ENCODE measurements around the gene SPON2. TPM values are rescaled to one million over a fixed set of nuclear protein-coding genes. Genes with fewer than 3 reads are reported as not detected.

The SPON2 gene
- total RNA-seq, 1 experiment from 2014 or later, result 6.6 TPM

DNA sequence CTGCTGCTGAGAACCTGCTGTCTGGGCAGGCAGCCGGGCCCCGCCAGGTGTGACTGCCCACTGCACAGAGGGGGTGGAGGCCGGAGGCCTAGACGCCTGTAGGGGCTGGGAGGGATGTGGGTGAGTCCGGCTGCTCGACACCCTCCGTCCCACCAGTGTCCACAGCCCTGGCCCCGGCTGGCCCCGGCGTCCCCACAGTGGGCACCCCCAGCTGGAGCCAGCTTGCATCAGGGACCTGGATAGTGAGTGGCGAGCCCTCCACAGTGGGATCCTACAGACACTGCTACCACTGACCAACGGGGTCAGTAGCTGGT lies 34.7 kb upstream of the SPON2 start:
- ChIA-PET POLR2A (no interaction called here), CTCF (no interaction called here)
- Mint-ChIP-seq H3K36me3 (peaks cover 2% of the 10 kb centered on the region; the same call in 1 of the 2 replicates), H3K4me3 (no peak overlapping the region), H3K4me1 (no peaks in the 10 kb centered on the region), H3K9me3 (no peaks in the 10 kb centered on the region), H3K27me3 (ENCODE audit: low read depth) (no peaks in the 10 kb centered on the region), H3K27ac (no peak overlapping the region)
- DNase-seq (ENCODE audit: low spot score) (peak; percentile 8), ATAC-seq (no peak)
- TF ChIP-seq, protein P1, sequence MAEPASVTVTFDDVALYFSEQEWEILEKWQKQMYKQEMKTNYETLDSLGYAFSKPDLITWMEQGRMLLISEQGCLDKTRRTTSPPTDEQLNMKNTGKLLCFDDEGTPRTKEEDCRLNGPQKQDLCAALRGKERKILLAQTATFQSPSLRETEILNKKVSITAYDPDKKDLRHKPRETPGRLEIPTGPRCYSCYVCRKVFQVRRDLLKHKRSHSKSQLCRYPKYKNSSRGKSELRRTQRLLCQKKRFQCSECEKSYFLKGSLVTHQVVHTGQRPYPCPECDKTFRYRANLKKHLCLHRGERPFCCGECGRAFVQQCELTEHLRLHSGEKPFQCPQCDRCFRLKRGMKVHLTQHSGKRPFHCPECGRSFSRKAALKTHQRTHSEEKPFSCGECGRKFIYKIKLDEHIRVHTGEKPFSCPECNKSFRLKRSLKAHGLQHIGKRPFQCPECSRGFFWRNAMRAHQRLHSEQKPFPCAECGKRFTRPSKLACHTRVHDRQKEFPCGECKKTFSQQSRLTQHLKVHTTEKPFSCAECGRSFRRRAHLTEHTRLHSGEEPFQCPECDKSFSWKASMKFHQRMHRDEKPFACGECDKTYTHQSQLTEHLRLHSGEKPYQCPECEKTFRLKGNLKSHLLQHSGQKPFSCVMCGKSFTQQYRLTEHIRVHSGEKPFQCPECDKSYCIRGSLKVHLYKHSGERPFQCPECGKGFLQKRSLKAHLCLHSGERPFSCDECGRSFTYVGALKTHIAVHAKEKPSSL (CRISPR knock-in tag; conservative IDR thresholded peaks at IDR 0.05), result no peak
- TF ChIP-seq, protein P2, sequence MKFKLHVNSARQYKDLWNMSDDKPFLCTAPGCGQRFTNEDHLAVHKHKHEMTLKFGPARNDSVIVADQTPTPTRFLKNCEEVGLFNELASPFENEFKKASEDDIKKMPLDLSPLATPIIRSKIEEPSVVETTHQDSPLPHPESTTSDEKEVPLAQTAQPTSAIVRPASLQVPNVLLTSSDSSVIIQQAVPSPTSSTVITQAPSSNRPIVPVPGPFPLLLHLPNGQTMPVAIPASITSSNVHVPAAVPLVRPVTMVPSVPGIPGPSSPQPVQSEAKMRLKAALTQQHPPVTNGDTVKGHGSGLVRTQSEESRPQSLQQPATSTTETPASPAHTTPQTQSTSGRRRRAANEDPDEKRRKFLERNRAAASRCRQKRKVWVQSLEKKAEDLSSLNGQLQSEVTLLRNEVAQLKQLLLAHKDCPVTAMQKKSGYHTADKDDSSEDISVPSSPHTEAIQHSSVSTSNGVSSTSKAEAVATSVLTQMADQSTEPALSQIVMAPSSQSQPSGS (CRISPR knock-in tag; IDR thresholded peaks at IDR 0.05; ENCODE audit: borderline replicate concordance, low read depth), result no peak
- TF ChIP-seq SP1 (CRISPR knock-in tag; conservative IDR thresholded peaks at IDR 0.05), result no peak
- no peak for TF ChIP-seq CREM (CRISPR knock-in tag; IDR thresholded peaks at IDR 0.05)

DNA sequence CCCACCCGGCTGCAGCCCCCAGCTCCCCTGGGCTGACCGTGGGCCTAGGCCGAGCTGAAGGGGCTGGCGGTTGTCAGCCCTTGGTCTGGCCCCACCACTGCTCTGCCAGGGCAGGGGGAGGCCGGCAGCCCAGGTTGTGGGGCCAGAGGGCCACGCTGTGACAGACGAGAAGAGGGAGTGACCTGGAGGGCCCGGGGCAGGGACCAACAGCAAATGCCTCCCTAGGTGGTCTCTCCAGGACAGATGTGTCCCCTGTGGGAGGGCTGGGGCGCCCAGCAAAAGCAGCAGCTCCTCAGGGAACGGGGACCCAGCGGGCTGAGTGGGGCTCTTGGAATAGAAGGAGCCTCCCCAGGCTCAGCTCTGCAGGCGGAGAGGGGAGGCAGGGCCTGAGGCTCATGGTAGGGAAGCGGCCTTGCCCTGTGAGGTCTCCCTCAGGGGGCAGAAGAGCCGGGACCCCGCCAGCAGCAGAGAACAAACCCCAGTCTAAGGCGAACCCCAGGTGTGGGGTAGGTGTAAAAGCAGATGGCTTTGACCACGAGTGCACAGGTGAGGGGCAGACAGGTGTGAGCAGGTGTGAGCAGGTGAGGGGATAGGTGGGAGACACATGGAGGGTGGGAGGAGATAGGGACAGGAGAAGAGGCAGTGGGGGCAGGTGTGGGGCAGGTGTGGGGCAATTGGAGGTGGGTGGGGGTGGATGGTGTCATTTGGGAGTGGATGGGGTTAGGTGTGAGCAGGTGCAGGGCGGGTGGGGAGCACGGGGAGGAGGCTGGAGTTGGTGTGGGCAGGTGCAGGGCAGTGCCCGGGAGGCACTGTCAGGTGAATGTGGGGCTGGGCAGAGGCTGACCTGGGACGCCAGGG lies 34.1 kb upstream of the SPON2 start:
- Mint-ChIP-seq H3K9me3 (no peaks in the 10 kb centered on the region), H3K4me3 (no peak overlapping the region), H3K4me1 (no peaks in the 10 kb centered on the region), H3K36me3 (peaks cover 2% of the 10 kb centered on the region; the same call in 1 of the 2 replicates), H3K27me3 (ENCODE audit: low read depth) (no peaks in the 10 kb centered on the region), H3K27ac (no peak overlapping the region)
- ATAC-seq (no peak), DNase-seq (ENCODE audit: low spot score) (peak; percentile 8)
- CTCF ChIA-PET, result no interaction called here
- no peak for TF ChIP-seq ZNF416 (CRISPR knock-in tag; IDR thresholded peaks at IDR 0.05)
- no peak for TF ChIP-seq MYBL2 (CRISPR knock-in tag; IDR thresholded peaks at IDR 0.05)
- TF ChIP-seq TEAD4 (CRISPR knock-in tag; IDR thresholded peaks at IDR 0.05), result no peak
- TF ChIP-seq, protein P3, sequence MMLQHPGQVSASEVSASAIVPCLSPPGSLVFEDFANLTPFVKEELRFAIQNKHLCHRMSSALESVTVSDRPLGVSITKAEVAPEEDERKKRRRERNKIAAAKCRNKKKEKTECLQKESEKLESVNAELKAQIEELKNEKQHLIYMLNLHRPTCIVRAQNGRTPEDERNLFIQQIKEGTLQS (CRISPR knock-in tag; conservative IDR thresholded peaks at IDR 0.05), result no peak
- no peak for TF ChIP-seq NR2C2 (CRISPR knock-in tag; IDR thresholded peaks at IDR 0.05)
- TF ChIP-seq, protein P4, sequence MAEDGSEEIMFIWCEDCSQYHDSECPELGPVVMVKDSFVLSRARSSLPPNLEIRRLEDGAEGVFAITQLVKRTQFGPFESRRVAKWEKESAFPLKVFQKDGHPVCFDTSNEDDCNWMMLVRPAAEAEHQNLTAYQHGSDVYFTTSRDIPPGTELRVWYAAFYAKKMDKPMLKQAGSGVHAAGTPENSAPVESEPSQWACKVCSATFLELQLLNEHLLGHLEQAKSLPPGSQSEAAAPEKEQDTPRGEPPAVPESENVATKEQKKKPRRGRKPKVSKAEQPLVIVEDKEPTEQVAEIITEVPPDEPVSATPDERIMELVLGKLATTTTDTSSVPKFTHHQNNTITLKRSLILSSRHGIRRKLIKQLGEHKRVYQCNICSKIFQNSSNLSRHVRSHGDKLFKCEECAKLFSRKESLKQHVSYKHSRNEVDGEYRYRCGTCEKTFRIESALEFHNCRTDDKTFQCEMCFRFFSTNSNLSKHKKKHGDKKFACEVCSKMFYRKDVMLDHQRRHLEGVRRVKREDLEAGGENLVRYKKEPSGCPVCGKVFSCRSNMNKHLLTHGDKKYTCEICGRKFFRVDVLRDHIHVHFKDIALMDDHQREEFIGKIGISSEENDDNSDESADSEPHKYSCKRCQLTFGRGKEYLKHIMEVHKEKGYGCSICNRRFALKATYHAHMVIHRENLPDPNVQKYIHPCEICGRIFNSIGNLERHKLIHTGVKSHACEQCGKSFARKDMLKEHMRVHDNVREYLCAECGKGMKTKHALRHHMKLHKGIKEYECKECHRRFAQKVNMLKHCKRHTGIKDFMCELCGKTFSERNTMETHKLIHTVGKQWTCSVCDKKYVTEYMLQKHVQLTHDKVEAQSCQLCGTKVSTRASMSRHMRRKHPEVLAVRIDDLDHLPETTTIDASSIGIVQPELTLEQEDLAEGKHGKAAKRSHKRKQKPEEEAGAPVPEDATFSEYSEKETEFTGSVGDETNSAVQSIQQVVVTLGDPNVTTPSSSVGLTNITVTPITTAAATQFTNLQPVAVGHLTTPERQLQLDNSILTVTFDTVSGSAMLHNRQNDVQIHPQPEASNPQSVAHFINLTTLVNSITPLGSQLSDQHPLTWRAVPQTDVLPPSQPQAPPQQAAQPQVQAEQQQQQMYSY (CRISPR knock-in tag; IDR thresholded peaks at IDR 0.05), result no peak
- no peak for TF ChIP-seq FOXJ3 (CRISPR knock-in tag; IDR thresholded peaks at IDR 0.05; ENCODE audit: borderline replicate concordance)
- TF ChIP-seq, protein P2 (CRISPR knock-in tag; IDR thresholded peaks at IDR 0.05; ENCODE audit: borderline replicate concordance, low read depth), result no peak
- no peak for TF ChIP-seq TCF7 (CRISPR knock-in tag; IDR thresholded peaks at IDR 0.05; ENCODE audit: low read depth)
- TF ChIP-seq, protein P5, sequence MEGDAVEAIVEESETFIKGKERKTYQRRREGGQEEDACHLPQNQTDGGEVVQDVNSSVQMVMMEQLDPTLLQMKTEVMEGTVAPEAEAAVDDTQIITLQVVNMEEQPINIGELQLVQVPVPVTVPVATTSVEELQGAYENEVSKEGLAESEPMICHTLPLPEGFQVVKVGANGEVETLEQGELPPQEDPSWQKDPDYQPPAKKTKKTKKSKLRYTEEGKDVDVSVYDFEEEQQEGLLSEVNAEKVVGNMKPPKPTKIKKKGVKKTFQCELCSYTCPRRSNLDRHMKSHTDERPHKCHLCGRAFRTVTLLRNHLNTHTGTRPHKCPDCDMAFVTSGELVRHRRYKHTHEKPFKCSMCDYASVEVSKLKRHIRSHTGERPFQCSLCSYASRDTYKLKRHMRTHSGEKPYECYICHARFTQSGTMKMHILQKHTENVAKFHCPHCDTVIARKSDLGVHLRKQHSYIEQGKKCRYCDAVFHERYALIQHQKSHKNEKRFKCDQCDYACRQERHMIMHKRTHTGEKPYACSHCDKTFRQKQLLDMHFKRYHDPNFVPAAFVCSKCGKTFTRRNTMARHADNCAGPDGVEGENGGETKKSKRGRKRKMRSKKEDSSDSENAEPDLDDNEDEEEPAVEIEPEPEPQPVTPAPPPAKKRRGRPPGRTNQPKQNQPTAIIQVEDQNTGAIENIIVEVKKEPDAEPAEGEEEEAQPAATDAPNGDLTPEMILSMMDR (IDR thresholded peaks at IDR 0.05), result no peak
- TF ChIP-seq, protein P6, sequence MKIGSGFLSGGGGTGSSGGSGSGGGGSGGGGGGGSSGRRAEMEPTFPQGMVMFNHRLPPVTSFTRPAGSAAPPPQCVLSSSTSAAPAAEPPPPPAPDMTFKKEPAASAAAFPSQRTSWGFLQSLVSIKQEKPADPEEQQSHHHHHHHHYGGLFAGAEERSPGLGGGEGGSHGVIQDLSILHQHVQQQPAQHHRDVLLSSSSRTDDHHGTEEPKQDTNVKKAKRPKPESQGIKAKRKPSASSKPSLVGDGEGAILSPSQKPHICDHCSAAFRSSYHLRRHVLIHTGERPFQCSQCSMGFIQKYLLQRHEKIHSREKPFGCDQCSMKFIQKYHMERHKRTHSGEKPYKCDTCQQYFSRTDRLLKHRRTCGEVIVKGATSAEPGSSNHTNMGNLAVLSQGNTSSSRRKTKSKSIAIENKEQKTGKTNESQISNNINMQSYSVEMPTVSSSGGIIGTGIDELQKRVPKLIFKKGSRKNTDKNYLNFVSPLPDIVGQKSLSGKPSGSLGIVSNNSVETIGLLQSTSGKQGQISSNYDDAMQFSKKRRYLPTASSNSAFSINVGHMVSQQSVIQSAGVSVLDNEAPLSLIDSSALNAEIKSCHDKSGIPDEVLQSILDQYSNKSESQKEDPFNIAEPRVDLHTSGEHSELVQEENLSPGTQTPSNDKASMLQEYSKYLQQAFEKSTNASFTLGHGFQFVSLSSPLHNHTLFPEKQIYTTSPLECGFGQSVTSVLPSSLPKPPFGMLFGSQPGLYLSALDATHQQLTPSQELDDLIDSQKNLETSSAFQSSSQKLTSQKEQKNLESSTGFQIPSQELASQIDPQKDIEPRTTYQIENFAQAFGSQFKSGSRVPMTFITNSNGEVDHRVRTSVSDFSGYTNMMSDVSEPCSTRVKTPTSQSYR (CRISPR knock-in tag; IDR thresholded peaks at IDR 0.05), result no peak
- no peak for TF ChIP-seq TEAD1 (CRISPR knock-in tag; IDR thresholded peaks at IDR 0.05)
- no peak for TF ChIP-seq NR3C1 (CRISPR knock-in tag; conservative IDR thresholded peaks at IDR 0.05; ENCODE audit: low read depth)
- no peak for TF ChIP-seq ETV6 (CRISPR knock-in tag; IDR thresholded peaks at IDR 0.05)
- no peak for TF ChIP-seq HMGA2 (CRISPR knock-in tag; IDR thresholded peaks at IDR 0.05)
- TF ChIP-seq ZNF671 (CRISPR knock-in tag; IDR thresholded peaks at IDR 0.05), result no peak
- no peak for TF ChIP-seq JUN (CRISPR knock-in tag; IDR thresholded peaks at IDR 0.05)
- POLR2A ChIA-PET, result no interaction called here
